Erythroblast (primary cell): ENCODE data around the gene CCNF.
A peak's percentile ranks its signal among the peaks of the same experiment; 100 is the strongest.

ENCODE experiments used
- DNase-seq, 2 experiments: peaks; one replicate each; lab custom pipeline; 2025; lab: John Stamatoyannopoulos, UW
- GATA1 ChIP-seq: IDR thresholded peaks from 2 replicates; pipeline ENCODE4 v1.6.1; 2011; ENCODE audit warnings: low read depth, mild to moderate bottlenecking, control low read depth, low read length, moderate library complexity
- POLR2A ChIP-seq: IDR thresholded peaks from 2 replicates; pipeline ENCODE4 v1.6.1; 2011; ENCODE audit warnings: mild to moderate bottlenecking, low read length

CCNF gene

DNA sequence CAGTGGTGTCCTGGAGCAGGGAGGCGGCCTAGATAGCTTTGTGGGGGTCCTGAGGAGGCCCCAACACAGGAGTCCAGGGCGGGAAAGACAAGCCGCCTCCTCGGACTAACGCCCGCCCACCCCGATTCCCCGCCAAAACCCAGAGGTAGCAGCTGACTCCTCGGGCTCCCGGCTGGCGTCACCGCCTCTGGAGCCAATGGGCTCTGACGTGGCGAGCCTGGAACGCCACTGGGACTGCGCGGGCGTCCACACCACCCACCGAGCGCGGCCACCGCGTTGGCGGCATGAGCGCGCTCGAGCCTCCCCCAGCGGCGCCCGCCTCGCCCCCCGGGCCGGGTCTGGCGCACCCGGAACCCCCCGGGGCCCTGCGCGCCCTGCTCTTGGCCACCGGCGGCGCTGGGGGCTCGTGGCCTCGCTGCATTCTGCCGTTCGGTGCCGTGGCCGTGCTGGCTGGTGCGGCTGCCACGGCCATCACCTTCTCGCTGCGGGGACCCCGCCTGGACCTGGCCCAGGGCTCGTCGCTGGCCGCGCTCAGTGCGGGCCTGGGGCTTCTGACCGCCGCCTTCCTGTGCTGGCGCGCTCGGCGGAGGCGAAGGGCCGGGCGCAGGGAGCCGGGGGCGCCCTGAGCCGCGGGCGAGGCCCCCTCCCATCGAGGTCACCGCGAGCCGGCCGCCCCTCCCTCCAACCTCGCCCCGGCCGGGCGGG, 38.4 kb downstream of the CCNF start:
- peak; percentile 84 to 88 for DNase-seq
- TF ChIP-seq POLR2A (peak; percentile 40), GATA1 (no peak)

DNA sequence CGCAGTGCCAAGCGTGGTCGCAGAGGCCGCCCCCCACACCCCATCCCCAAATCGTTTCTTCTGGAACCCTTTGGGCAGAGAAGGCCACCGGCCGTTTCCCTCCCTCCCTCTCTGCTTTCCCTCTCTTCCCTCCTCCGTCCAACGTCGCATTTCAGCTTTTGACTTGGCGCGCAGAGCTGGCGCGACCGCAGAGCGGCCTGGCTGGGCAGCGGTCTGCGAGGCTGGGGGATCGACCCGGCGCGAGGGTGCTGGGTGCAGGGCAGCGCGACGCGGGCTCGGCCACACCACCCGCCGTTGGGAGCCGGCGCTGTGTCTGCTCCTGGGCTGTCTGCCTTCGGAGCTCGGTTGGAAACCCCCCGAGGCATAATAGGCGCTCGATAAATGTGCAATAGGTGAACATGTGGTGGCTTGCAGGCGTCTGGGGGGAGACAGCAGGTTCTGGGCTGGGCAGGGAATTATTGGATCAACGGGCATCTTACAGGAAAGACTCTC, 39.0 kb downstream of the CCNF start:
- DNase-seq, result peak; percentile 47 to 54

DNA sequence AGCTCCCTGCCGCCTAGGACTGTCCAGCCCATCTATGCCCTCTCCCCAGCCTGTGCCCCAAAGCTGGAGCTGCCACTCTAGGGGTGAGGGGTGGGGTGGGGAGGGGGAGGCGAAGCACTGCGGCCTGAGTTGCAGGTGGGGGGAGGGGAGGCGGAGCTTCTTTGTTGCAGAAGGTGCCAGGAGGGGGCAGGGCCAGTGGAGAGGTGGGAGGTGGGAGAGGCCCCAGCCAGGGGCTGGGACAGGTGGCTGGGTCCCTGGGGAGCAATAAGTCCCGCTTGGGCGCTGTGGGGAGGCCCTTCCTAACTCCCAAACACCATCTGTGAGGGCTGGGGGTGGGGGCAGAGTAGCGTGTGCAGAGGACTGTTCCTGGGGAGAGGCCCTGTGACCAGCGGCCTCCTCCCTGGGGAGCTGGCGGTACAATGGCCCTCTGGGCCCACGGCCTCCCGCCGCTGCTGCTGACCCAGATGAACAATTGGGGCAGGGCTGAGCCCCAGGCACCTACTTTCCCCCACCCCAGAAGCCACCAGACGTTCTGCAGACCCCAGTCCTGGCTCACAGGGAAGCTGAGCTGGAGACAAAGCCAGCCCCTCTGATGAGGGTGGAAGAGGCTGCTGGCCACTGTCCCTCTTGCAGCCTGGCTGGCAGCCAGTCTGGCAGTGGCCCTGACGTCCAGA, 39.6 kb downstream of the CCNF start:
- TF ChIP-seq POLR2A, result no peak
- no peak for TF ChIP-seq GATA1
- peak; percentile 53 to 57 for DNase-seq

More for the DNA sequence above, 39.0 kb downstream of the CCNF start:
- TF ChIP-seq GATA1 (no peak), POLR2A (no peak)

DNA sequence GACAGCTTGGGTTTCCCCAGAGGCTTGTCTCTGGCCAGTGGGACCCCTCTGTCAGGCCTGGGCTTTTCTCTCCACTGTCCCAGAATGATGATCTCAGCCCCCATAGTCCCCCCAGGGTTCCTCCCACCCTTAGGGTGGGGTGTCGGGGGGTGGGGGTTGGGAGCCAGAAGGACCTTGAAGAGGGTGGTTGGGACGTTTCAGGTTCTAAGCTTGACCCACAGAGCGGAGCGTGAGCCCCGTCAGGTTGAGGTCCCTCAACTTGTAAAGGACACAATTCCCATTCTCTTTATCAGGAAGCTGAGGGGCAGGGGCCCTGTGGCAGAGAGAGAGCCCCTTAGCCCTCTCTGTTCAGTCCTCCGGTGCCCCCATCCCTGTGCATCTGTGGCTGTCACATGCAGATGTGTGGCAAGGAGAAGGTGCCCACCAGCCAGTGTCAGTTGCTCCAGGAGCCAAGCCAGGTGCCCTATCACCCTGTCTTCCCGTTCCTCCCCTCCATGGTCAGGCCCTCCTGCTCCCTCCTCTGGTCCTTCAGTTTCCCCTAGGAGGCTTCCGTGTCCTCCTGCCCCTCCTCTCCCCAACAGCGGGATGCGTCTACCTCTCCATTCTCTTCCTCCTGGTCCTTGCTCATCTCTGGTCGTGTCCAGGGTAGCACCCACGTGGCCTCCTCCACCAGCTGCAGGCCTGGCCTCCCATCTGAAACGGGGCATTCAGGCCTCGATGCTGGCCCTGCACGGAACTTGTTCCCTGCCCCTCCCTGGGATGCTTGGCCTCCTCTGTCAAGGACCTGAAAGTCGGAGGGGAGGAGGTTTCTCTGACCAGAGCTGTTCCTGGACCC, 40.4 kb downstream of the CCNF start:
- TF ChIP-seq GATA1 (no peak), POLR2A (no peak)
- DNase-seq, result no peak

DNA sequence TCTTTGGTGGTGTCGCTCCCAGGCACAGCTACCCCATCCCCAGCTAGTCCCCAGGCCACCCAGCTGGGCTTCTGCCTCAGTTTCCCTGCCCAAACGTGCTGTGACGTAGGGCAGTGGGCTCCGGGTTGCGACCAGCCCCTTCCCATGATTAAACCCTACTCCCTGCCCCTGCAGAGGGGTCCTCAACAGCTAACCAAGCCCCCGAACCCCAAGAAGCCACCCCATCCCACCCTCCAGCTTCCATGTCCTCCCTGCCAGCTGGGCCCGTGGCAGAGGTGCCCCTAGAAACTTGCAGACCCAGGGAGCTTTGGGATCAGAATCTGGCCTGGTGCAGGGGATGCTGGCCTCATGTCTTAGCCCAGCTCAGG, 41.0 kb downstream of the CCNF start:
- TF ChIP-seq POLR2A, result no peak
- no peak for TF ChIP-seq GATA1
- no peak for DNase-seq

DNA sequence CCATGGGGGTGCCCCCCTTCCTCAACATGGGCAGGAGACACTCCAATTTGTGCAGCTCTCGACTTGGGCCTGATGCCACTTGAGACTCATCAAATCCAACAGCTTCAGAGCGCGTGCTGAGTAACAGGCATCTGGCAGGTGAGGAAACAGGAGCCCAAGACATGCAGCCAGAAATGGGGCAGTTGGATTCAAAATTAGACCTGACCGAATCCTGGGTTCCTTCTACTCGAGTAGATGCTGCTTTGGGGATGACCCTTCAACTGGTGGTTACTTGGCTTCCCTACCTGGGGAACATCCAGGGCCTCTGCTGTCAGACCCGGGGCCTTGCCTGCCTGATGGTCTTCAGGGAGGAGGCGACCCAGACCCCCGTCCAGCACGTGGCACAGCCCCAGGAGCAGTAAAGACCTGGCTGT, 41.4 kb downstream of the CCNF start:
- TF ChIP-seq GATA1, result no peak
- TF ChIP-seq POLR2A, result no peak
- DNase-seq, result no peak

DNA sequence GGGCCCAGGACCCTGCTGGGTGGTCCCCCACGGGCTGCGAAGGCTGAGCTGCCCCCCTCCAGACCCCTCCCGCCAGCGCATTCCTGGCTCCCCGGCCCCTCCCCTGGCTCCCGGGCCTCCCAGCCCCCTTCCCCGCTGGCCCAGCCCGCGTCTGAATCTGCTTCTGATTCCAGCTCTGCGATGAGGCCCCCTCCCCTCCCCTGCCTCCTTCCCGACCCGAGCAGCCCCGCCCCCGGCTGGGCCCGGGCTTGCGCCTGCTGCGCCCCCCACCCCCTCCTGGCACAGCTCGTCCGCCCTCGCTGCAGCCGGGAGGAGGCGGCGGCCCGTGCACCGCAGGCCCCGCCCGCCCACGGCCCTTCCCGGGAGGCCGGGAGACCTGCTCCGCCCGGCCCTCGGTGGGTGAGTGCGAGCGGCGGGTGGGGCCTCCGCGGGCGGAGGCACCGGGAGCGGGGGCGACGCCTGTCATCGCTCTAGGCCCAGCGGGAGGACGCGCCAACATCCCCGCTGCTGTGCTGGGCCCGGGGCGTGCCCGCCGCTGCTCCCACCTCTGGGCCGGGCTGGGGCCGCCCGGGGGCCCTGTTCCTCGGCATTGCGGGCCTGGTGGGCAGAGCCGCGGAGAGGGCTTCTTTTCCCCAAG, 41.9 kb downstream of the CCNF start, which contains the start of gene NTN3:
Gene NTN3 (plus strand): TSS at position 282 of the 637 bp plus-strand sequence. CDS start 405 bp downstream, outside the sequence.
- no peak for TF ChIP-seq GATA1
- no peak for TF ChIP-seq POLR2A
- peak; percentile 62 to 75 for DNase-seq

DNA sequence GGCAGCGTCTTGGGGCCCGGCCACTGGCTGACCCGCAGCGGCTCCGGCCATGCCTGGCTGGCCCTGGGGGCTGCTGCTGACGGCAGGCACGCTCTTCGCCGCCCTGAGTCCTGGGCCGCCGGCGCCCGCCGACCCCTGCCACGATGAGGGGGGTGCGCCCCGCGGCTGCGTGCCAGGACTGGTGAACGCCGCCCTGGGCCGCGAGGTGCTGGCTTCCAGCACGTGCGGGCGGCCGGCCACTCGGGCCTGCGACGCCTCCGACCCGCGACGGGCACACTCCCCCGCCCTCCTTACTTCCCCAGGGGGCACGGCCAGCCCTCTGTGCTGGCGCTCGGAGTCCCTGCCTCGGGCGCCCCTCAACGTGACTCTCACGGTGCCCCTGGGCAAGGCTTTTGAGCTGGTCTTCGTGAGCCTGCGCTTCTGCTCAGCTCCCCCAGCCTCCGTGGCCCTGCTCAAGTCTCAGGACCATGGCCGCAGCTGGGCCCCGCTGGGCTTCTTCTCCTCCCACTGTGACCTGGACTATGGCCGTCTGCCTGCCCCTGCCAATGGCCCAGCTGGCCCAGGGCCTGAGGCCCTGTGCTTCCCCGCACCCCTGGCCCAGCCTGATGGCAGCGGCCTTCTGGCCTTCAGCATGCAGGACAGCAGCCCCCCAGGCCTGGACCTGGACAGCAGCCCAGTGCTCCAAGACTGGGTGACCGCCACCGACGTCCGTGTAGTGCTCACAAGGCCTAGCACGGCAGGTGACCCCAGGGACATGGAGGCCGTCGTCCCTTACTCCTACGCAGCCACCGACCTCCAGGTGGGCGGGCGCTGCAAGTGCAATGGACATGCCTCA, 42.6 kb downstream of the CCNF start:
- TF ChIP-seq POLR2A, result peak; percentile 31
- TF ChIP-seq GATA1, result no peak
- no peak for DNase-seq

DNA sequence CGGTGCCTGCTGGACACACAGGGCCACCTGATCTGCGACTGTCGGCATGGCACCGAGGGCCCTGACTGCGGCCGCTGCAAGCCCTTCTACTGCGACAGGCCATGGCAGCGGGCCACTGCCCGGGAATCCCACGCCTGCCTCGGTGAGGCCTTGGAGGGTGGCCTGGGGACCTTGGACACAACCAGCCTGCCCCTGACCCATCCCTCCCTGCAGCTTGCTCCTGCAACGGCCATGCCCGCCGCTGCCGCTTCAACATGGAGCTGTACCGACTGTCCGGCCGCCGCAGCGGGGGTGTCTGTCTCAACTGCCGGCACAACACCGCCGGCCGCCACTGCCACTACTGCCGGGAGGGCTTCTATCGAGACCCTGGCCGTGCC, 43.2 kb downstream of the CCNF start:
- no peak for DNase-seq
- TF ChIP-seq POLR2A (no peak), GATA1 (no peak)

DNA sequence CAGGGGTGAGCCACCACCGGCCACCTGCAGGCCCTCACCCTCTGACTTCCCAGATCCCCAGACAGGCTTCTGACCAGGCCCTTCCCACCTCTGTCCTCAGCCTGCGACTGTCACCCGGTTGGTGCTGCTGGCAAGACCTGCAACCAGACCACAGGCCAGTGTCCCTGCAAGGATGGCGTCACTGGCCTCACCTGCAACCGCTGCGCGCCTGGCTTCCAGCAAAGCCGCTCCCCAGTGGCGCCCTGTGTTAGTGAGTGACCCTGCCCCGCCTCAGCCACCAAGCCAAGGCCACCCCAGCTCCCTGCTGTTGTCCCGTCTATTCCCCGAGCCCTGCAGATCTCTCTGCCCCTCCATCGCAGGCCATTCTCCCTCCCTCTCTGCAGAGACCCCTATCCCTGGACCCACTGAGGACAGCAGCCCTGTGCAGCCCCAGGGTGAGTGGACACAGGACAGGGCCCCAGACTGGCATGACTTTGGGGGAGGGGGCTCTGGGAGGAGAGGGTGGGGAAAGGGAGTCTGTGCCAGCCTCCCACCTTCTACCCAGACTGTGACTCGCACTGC, 43.7 kb downstream of the CCNF start:
- no peak for TF ChIP-seq POLR2A
- no peak for DNase-seq

DNA sequence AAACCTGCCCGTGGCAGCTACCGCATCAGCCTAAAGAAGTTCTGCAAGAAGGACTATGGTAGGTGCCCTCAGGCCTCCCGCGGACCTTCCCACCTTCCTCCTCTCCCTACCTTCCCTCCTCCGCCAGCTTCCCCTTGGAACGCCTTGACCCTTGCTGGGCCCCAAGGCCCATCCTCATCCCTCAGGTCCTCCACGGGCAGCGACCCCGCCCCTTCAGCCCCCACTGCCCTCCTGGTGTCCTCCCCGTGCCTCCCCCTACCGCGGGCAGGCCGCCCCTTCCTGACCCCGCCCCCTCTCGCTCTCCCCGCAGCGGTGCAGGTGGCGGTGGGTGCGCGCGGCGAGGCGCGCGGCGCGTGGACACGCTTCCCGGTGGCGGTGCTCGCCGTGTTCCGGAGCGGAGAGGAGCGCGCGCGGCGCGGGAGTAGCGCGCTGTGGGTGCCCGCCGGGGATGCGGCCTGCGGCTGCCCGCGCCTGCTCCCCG, 44.2 kb downstream of the CCNF start:
- no peak for DNase-seq
- TF ChIP-seq POLR2A (no peak), GATA1 (no peak)

DNA sequence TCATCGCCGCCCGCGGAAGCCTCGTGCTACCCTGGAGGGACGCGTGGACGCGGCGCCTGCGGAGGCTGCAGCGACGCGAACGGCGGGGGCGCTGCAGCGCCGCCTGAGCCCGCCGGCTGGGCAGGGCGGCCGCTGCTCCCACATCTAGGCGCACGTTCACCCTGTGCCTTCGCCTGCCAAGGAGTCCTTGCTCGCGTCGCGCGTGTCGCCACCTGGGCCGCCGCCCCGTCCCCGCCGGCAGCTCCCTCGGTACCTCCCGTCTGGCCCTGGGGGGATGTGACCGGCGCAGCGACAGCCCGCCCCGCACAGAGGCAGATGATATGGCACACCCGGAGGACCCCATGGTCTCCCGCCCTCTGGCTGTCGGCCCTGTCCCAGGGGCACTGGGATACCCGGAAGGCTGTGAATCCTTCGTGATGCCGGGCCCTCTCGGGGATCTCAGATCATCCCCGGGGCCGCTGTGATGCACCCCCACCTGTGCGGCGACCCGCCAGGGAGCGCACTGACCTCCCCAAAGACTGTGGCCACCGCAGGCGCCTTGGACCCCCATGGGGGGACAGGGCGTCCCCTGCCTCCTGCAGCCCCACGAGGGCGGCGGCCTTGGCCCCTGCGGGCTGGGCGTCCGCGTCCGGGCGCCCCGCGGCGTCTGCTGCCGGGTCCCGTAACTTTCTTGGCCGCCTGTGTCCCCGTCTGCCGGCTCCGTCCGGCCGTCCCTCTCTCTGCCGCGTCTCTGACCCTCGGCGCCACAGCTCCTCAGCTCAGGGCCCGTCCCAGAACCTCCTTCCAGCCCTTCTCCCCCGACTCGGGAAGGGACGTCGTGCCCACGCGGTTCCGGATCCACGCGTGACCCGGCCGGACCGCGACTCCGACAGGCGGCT, 45.0 kb downstream of the CCNF start:
- TF ChIP-seq GATA1 (no peak), POLR2A (peak; percentile 45)
- DNase-seq, result peak; percentile 74 to 85
